ENCODE results near the gene FAM111B. TPM values are rescaled to one million over a fixed set of nuclear protein-coding genes. Genes with fewer than 3 reads are reported as not detected.

The FAM111B gene
- total and polyA plus RNA-seq, 2 of the 8 experiments (the other 6 are each of a cell fraction or from before 2014, with no cell fraction given), result 4.8 to 38.1 TPM

DNA sequence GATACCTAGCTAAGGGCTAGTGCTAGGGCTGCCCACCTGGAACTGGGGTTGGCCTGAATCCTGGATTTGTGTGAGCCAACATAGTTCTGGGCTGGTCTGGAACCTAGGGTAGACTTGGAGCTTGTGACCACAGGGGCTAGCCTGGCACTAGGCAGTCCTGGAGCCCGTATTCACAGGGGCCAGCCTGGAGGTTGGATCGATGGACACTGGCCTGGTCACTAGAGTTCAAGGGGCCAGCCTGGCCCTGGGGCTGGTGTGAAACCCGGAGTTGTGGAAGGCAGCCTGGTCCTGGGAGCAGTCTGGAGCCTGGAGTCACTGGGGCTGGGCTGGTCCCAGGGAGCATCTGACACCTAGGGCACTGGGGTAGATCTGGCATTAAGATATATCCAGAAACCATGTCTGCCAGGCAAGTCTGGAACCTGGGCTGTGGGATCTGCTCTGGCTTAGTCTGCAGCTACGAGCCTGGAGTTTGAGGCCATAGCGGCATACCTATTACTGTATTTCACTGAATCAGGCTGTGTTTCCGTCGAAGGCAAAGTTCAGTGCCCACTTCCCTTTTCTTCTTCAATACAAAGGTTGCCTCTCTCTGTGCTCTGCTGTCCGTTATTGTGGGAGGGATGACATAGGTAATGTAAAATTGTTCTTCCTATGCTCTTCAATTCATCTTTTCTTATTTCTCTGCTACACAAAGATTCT lies 30.0 kb upstream of the FAM111B start:
- Histone ChIP-seq H3K18ac (ENCODE audit: extremely low read depth, low read length) (no peak overlapping the region), H3K14ac (ENCODE audit: insufficient read length) (no peak overlapping the region), H3K23me2 (ENCODE audit: low read depth, low read length) (no peaks in the 10 kb centered on the region), H4K8ac (ENCODE audit: extremely low read depth, insufficient read depth, low read length) (no peak overlapping the region), H3K9me3 (ENCODE audit: insufficient read depth in 2 of 2, low read depth in 1 of 2, low read length in 1 of 2) (peaks cover 3 to 6% of the 10 kb centered on the region in 2 experiments; a peak in 1 of 4 replicates), H3K79me2 (ENCODE audit: control insufficient read depth in 1 of 2, insufficient read depth in 2 of 2, low read length in 2 of 2) (no peaks in the 10 kb centered on the region), H3K4me2 (ENCODE audit: insufficient read depth in 1 of 2, low read depth in 2 of 2, low read length in 2 of 2) (no peak overlapping the region), H2BK15ac (ENCODE audit: low read length) (no peak overlapping the region), H3K56ac (replicated peaks; ENCODE audit: insufficient read length, low read depth, low read length) (no peak overlapping the region), H3K4ac (replicated peaks; ENCODE audit: insufficient read length, low read depth, low read length) (no peak overlapping the region), H3K27ac (ENCODE audit: low read depth, low read length) (no peak overlapping the region), H2BK20ac (ENCODE audit: low read length) (no peak overlapping the region), H4K5ac (ENCODE audit: insufficient read length, low read depth, low read length) (no peak overlapping the region), H3K4me3 (ENCODE audit: extremely low read depth in 1 of 4, insufficient read depth in 2 of 4, low read depth in 3 of 4, low read length in 4 of 4) (no peak overlapping the region), H3K27me3 (replicated peaks in 1 of 4; ENCODE audit: control insufficient read depth in 3 of 4, extremely low read depth in 1 of 4, insufficient read depth in 3 of 4, low read length in 3 of 4) (no peaks in the 10 kb centered on the region), H2BK120ac (replicated peaks; ENCODE audit: low read depth, low read length) (no peak overlapping the region), H3K79me1 (ENCODE audit: low read depth, low read length) (no peaks in the 10 kb centered on the region), H3K9ac (replicated peaks in 1 of 4; ENCODE audit: extremely low read depth in 1 of 4, low read depth in 3 of 4, low read length in 3 of 4) (no peak overlapping the region), H4K91ac (replicated peaks; ENCODE audit: insufficient read length, low read length) (no peak overlapping the region), H3K4me1 (replicated peaks in 1 of 4; ENCODE audit: control insufficient read depth in 3 of 4, insufficient read depth in 4 of 4, low read length in 3 of 4) (no peaks in the 10 kb centered on the region), H2BK12ac (ENCODE audit: low read depth, low read length) (no peak overlapping the region), H2BK5ac (ENCODE audit: low read depth, low read length) (no peak overlapping the region), H3K23ac (ENCODE audit: insufficient read length) (no peak overlapping the region), H2AK5ac (ENCODE audit: low read depth, low read length) (no peak overlapping the region), H3K36me3 (ENCODE audit: control insufficient read depth in 2 of 4, insufficient read depth in 4 of 4, low read length in 3 of 4) (no peaks in the 10 kb centered on the region), H4K20me1 (replicated peaks in 1 of 2; ENCODE audit: control insufficient read depth in 1 of 2, insufficient read depth in 2 of 2, low read length in 2 of 2) (no peaks in the 10 kb centered on the region), H2AFZ (ENCODE audit: low read length) (no peak overlapping the region)
- 93% methylated on average over 8 of the region's 8 CpGs; no CpG with 5 or more reads in 1 of the 2 experiments for WGBS, 2 experiments (ENCODE audit: extremely low coverage in 1 of 2, insufficient coverage in 1 of 2, insufficient read length in 1 of 2, insufficient replicate concordance in 2 of 2, low coverage in 1 of 2, low lambda C conversion rate in 2 of 2, missing lambda C conversion rate in 1 of 2)
- CTCF ChIA-PET (ENCODE audit: partially characterized antibody), result interaction anchor here (0.6 to 1.7 kb wide), 2 partner anchors 19 to 95 kb away, joined by 3 to 10 read pairs; partner anchors contain the start of gene DTX4
- FAIRE-seq (no peak), DNase-seq (ENCODE audit: low read depth in 1 of 2, low spot score in 2 of 2) (no peak)
- POLR2A ChIA-PET (ENCODE audit: partially characterized antibody), result no interaction called here
- TF ChIP-seq SRF (IDR thresholded peaks at IDR 0.05; ENCODE audit: low read depth, low read length), result no peak
- no peak for TF ChIP-seq RBBP5 (IDR thresholded peaks at IDR 0.05; ENCODE audit: borderline replicate concordance, low read depth, low read length)
- TF ChIP-seq BACH1 (IDR thresholded peaks at IDR 0.05; ENCODE audit: low read length), result no peak
- TF ChIP-seq SP2 (IDR thresholded peaks at IDR 0.05; ENCODE audit: low read length), result no peak
- TF ChIP-seq, protein P1, sequence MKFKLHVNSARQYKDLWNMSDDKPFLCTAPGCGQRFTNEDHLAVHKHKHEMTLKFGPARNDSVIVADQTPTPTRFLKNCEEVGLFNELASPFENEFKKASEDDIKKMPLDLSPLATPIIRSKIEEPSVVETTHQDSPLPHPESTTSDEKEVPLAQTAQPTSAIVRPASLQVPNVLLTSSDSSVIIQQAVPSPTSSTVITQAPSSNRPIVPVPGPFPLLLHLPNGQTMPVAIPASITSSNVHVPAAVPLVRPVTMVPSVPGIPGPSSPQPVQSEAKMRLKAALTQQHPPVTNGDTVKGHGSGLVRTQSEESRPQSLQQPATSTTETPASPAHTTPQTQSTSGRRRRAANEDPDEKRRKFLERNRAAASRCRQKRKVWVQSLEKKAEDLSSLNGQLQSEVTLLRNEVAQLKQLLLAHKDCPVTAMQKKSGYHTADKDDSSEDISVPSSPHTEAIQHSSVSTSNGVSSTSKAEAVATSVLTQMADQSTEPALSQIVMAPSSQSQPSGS (IDR thresholded peaks at IDR 0.05; ENCODE audit: low read length), result no peak
- TF ChIP-seq BRCA1 (IDR thresholded peaks at IDR 0.05; ENCODE audit: low read depth, low read length), result no peak
- TF ChIP-seq ASH2L (IDR thresholded peaks at IDR 0.05; ENCODE audit: low read length), result no peak
- no peak for TF ChIP-seq CHD1 (IDR thresholded peaks at IDR 0.05; ENCODE audit: low read depth, low read length)
- TF ChIP-seq TAF1 (IDR thresholded peaks at IDR 0.05; ENCODE audit: low read depth, low read length), result no peak
- TF ChIP-seq NANOG (IDR thresholded peaks at IDR 0.05; ENCODE audit: insufficient read depth, low read depth, low read length, poor library complexity, severe bottlenecking), result no peak
- TF ChIP-seq RXRA (IDR thresholded peaks at IDR 0.05; ENCODE audit: insufficient read depth, low read depth, low read length), result no peak
